Progenitor cell of endocrine pancreas (in vitro differentiated cells): Measurements from ENCODE around the gene BAIAP2L1. TPM values are rescaled to one million over a fixed set of nuclear protein-coding genes. Genes with fewer than 3 reads are reported as not detected.
A peak's percentile ranks its signal among the peaks of the same experiment; 100 is the strongest.
"Not testable (repeated sequence)": the region's sequence is repeated elsewhere in the genome, so short reads cannot be mapped to it uniquely, and the experiment has no call there.

Source experiments
- DNase-seq: peaks from one replicate; pipeline ENCODE4 v3.0.0; 2021; ENCODE audit warnings: low spot score; ENCODE audit not compliant: unreplicated experiment
- H3K27ac Mint-ChIP-seq: 2 replicates; pipeline ENCODE4 v1.8.0; 2021; ENCODE audit warnings: mild to moderate bottlenecking, moderate library complexity, mixed read lengths
- H3K27me3 Mint-ChIP-seq: 2 replicates; pipeline ENCODE4 v1.8.0; 2021; ENCODE audit warnings: mixed read lengths
- H3K36me3 Mint-ChIP-seq: 2 replicates; pipeline ENCODE4 v1.8.0; 2022; ENCODE audit warnings: mixed read lengths; ENCODE audit not compliant: insufficient read depth
- H3K4me1 Mint-ChIP-seq: 2 replicates; pipeline ENCODE4 v1.8.0; 2021; ENCODE audit warnings: low read depth, mixed read lengths
- H3K4me3 Mint-ChIP-seq: 2 replicates; pipeline ENCODE4 v1.8.0; 2021; ENCODE audit warnings: low read depth, mild to moderate bottlenecking, moderate library complexity, mixed read lengths
- H3K9me3 Mint-ChIP-seq: 2 replicates; pipeline ENCODE4 v1.8.0; 2021; ENCODE audit warnings: low read depth, mixed read lengths
- CTCF ChIP-seq: fragments of 200-600 bp; sonication (generic); IDR thresholded peaks from one replicate; pipeline ENCODE4 v1.5.0; 2021; ENCODE audit warnings: antibody characterized with exemption, mild to moderate bottlenecking; ENCODE audit not compliant: unreplicated experiment
- total RNA-seq: library from RNA; stranded (reverse); gene quantifications from 2 replicates; pipeline ENCODE4 v1.2.1, GENCODE V29; 2021

BAIAP2L1 gene
- total RNA-seq, 1 donor from 2014 or later: 34.2 TPM

GRCh38 chr7:98418271-98418635 lies 17.4 kb upstream of the BAIAP2L1 start:
- peaks cover 22% of the 10 kb centered on the region for H3K4me1 Mint-ChIP-seq
- no peaks in the 10 kb centered on the region for H3K9me3 Mint-ChIP-seq
- H3K4me3 Mint-ChIP-seq: no peak overlapping the region
- no peak for DNase-seq
- no peak for TF ChIP-seq CTCF
- H3K27ac Mint-ChIP-seq: no peak overlapping the region
- H3K36me3 Mint-ChIP-seq: no peaks in the 10 kb centered on the region
- H3K27me3 Mint-ChIP-seq: no peaks in the 10 kb centered on the region

- H3K27me3 Mint-ChIP-seq, DNase-seq, H3K4me3 Mint-ChIP-seq, H3K36me3 Mint-ChIP-seq, H3K9me3 Mint-ChIP-seq: not testable (repeated sequence)
- peak overlapping the region; percentile 74 for H3K27ac Mint-ChIP-seq
- H3K4me1 Mint-ChIP-seq: peaks cover 24% of the 10 kb centered on the region
Observed at GRCh38 chr7:98417604-98418270, 16.8 kb upstream of the BAIAP2L1 start.

GRCh38 chr7:98414205-98414900 lies 13.5 kb upstream of the BAIAP2L1 start:
- peaks cover 32% of the 10 kb centered on the region for H3K4me1 Mint-ChIP-seq
- H3K36me3 Mint-ChIP-seq: no peaks in the 10 kb centered on the region
- no peak for DNase-seq
- peak overlapping the region; percentile 22 for H3K27ac Mint-ChIP-seq
- H3K27me3 Mint-ChIP-seq: no peaks in the 10 kb centered on the region
- no peak for TF ChIP-seq CTCF
- no peak overlapping the region for H3K4me3 Mint-ChIP-seq
- H3K9me3 Mint-ChIP-seq: peaks cover 4% of the 10 kb centered on the region

GRCh38 chr7:98413655-98414054 lies 12.8 kb upstream of the BAIAP2L1 start:
- not testable (repeated sequence) for H3K36me3 Mint-ChIP-seq, H3K9me3 Mint-ChIP-seq, H3K27ac Mint-ChIP-seq, H3K4me3 Mint-ChIP-seq, DNase-seq, H3K27me3 Mint-ChIP-seq
- H3K4me1 Mint-ChIP-seq: peaks cover 26% of the 10 kb centered on the region

- Mint-ChIP-seq H3K4me1 (peaks cover 12% of the 10 kb centered on the region), H3K27ac (no peak overlapping the region), H3K27me3 (no peaks in the 10 kb centered on the region), H3K4me3 (no peak overlapping the region), H3K9me3 (peaks cover 4% of the 10 kb centered on the region), H3K36me3 (no peaks in the 10 kb centered on the region)
- no peak for DNase-seq
- TF ChIP-seq CTCF: no peak
Observed at GRCh38 chr7:98409843-98410242, 9.0 kb upstream of the BAIAP2L1 start.

GRCh38 chr7:98408146-98408545 lies 7.3 kb upstream of the BAIAP2L1 start:
- not testable (repeated sequence) for H3K27me3 Mint-ChIP-seq, H3K9me3 Mint-ChIP-seq

GRCh38 chr7:98406827-98407226 lies 5.9 kb upstream of the BAIAP2L1 start:
- no peaks in the 10 kb centered on the region for H3K27me3 Mint-ChIP-seq
- peaks cover 4% of the 10 kb centered on the region for H3K9me3 Mint-ChIP-seq
- no peak overlapping the region for H3K27ac Mint-ChIP-seq
- no peak overlapping the region for H3K4me3 Mint-ChIP-seq
- H3K4me1 Mint-ChIP-seq: peaks cover 10% of the 10 kb centered on the region
- H3K36me3 Mint-ChIP-seq: no peaks in the 10 kb centered on the region
- TF ChIP-seq CTCF: no peak
- DNase-seq: no peak

More at GRCh38 chr7:98408146-98408545, 7.3 kb upstream of the BAIAP2L1 start:
- H3K27ac Mint-ChIP-seq, DNase-seq, H3K4me3 Mint-ChIP-seq, H3K36me3 Mint-ChIP-seq: not testable (repeated sequence)
- H3K4me1 Mint-ChIP-seq: peaks cover 12% of the 10 kb centered on the region
